Measurements from ENCODE around the gene MAN2B2.

- TF ChIP-seq CSRNP3 (CRISPR knock-in tag; IDR thresholded peaks at IDR 0.05) (no peak), BACH2 (CRISPR knock-in tag; IDR thresholded peaks at IDR 0.05; ENCODE audit: borderline replicate concordance) (no peak), ESRRG (CRISPR knock-in tag; IDR thresholded peaks at IDR 0.05) (no peak), ZNF565 (CRISPR knock-in tag; conservative IDR thresholded peaks at IDR 0.05; ENCODE audit: low read depth) (no peak), OSR1 (CRISPR knock-in tag; IDR thresholded peaks at IDR 0.05) (no peak), GLIS3 (CRISPR knock-in tag; IDR thresholded peaks at IDR 0.05) (no peak), TCF4 (CRISPR knock-in tag; IDR thresholded peaks at IDR 0.05; ENCODE audit: borderline replicate concordance) (no peak)
These were observed 39.0 kb downstream of the MAN2B2 start for GRCh38 chr4:6613676-6614651.

All from SK-N-SH treated with all-trans-retinoic acid at 6 μM for 48 hours (cell line).